Panc1 (cell line): Measurements from ENCODE around the gene WBP2. TPM values are rescaled to one million over a fixed set of nuclear protein-coding genes. Genes with fewer than 3 reads are reported as not detected.
"Not testable (repeated sequence)": the region's sequence is repeated elsewhere in the genome, so short reads cannot be mapped to it uniquely, and the experiment has no call there.

Experiments used
- ATAC-seq: fragments of 200-7000 bp; cut with Tn5 transposase; 2 replicates; pipeline ENCODE4 v1.9.1; 2020; ENCODE audit warnings: mild to moderate bottlenecking, moderate library complexity
- BruUV-seq: library from RNA; stranded (reverse); fragments of 400-500 nt; replicated peaks from 2 replicates; lab custom pipeline; 2021; lab: Mats Ljungman, UMichigan
- CTCF ChIA-PET: fragments of 300-600 bp; sonication (Branson Sonifier 250); formaldehyde crosslinking; loops from one replicate; lab custom pipeline; 2022; ENCODE audit warnings: antibody characterized with exemption; lab: Charles Lee
- POLR2A ChIA-PET: fragments of 300-600 bp; sonication (Branson Sonifier 250); formaldehyde crosslinking; loops from one replicate; lab custom pipeline; 2022; ENCODE audit warnings: antibody characterized with exemption; lab: Charles Lee
- DNase-seq: peaks from one replicate; pipeline ENCODE4 v3.0.0-alpha.2; 2010; ENCODE audit warnings: low read depth, low spot score
- H3K27ac ChIP-seq: 2 replicates; pipeline ENCODE4 v1.5.1; 2011; ENCODE audit warnings: mild to moderate bottlenecking, low read length, inconsistent platforms
- H3K27me3 ChIP-seq: fragments of 200-500 bp; sonication (Bioruptor generic); 2 replicates; pipeline ENCODE4 v1.6.0; 2014; ENCODE audit warnings: low read length, inconsistent platforms; ENCODE audit not compliant: control insufficient read depth, insufficient read depth
- H3K36me3 ChIP-seq: fragments of 200-500 bp; sonication (Bioruptor generic); 2 replicates; pipeline ENCODE4 v1.5.1; 2014; ENCODE audit warnings: inconsistent platforms, mild to moderate bottlenecking, low read length, moderate library complexity; ENCODE audit not compliant: control insufficient read depth, insufficient read depth
- H3K4me1 ChIP-seq: 2 replicates; pipeline ENCODE4 v1.5.1; 2011; ENCODE audit warnings: inconsistent platforms, mild to moderate bottlenecking, low read length, moderate library complexity; ENCODE audit not compliant: control insufficient read depth, insufficient read depth
- H3K4me3 ChIP-seq, 2 experiments: 2 replicates each; pipeline ENCODE4 v1.5.1; 2011 to 2012; ENCODE audit warnings: low read depth in 2 of 2, low read length in 2 of 2, mild to moderate bottlenecking in 2 of 2, inconsistent platforms in 1 of 2, moderate library complexity in 1 of 2
- H3K9me3 ChIP-seq: fragments of 200-500 bp; sonication (Bioruptor generic); 2 replicates; pipeline ENCODE4 v1.5.1; 2014; ENCODE audit warnings: low read depth, mild to moderate bottlenecking, inconsistent platforms, low read length, moderate library complexity; ENCODE audit not compliant: control insufficient read depth, insufficient read depth
- CTCF ChIP-seq: fragments of 450-650 bp; IDR thresholded peaks from 2 replicates; pipeline ENCODE4 v1.5.1; 2017; ENCODE audit warnings: mild to moderate bottlenecking
- POLR2AphosphoS5 ChIP-seq: IDR thresholded peaks from 2 replicates; pipeline ENCODE4 v1.6.1; 2012; ENCODE audit warnings: mild to moderate bottlenecking, low read depth, low read length, moderate library complexity
- REST ChIP-seq, 2 experiments: IDR thresholded peaks; 2 replicates each; pipeline ENCODE4 v1.6.1; 2011 to 2012; ENCODE audit warnings: low read depth in 2 of 2, control low read depth in 1 of 2, low read length in 1 of 2, mild to moderate bottlenecking in 1 of 2, moderate library complexity in 1 of 2; ENCODE audit not compliant: insufficient read depth in 1 of 2
- SIN3A ChIP-seq: IDR thresholded peaks from 2 replicates; pipeline ENCODE4 v1.6.1; 2012; ENCODE audit warnings: low read depth, mild to moderate bottlenecking, low read length, moderate library complexity, borderline replicate concordance; ENCODE audit not compliant: insufficient read depth
- TCF7L2 ChIP-seq: IDR thresholded peaks from 2 replicates; pipeline ENCODE4 v1.6.1; 2011; ENCODE audit warnings: mild to moderate bottlenecking, low read depth, low read length, inconsistent platforms
- in situ Hi-C: cut with HindIII; loops from 2 replicates; pipeline ENCODE4 v1.10.0; 2016; ENCODE audit warnings: low sequenced_read_pairs, low pct_unique_long_range_greater_than_20kb
- intact Hi-C: fragments of 100-400 bp; cut with micrococcal nuclease; formaldehyde crosslinking; loops from one replicate; pipeline ENCODE4 v1.10.0; 2022; ENCODE audit not compliant: unreplicated experiment
- total RNA-seq: library from RNA; stranded (reverse); gene quantifications from one replicate; pipeline ENCODE4 v1.2.1, GENCODE V29; 2021; ENCODE audit not compliant: unreplicated experiment

WBP2 gene
- total RNA-seq, 1 experiment from 2014 or later: 163 TPM

GRCh38 chr17:75861927-75862317 lies 6.8 kb upstream of the WBP2 start:
- POLR2A ChIA-PET: no interaction called here
- DNase-seq: no peak
- TF ChIP-seq TCF7L2: no peak
- TF ChIP-seq SIN3A: no peak
- no peak for TF ChIP-seq REST (IDR thresholded peaks at IDR 0.05; ENCODE audit: insufficient read depth in 1 of 2, low read depth in 2 of 2, low read length in 1 of 2)
- TF ChIP-seq POLR2AphosphoS5: no peak
- no peak for TF ChIP-seq CTCF
- no peak overlapping the region for H3K4me3 ChIP-seq
- CTCF ChIA-PET: interaction anchor here (1.1 kb wide), 1 partner anchor 79 kb away, joined by 4 read pairs; no protein-coding TSS in a partner anchor
- H3K27ac ChIP-seq: no peak overlapping the region
- BruUV-seq: no TSS peak
- no peaks in the 10 kb centered on the region for H3K9me3 ChIP-seq
- H3K27me3 ChIP-seq: no peaks in the 10 kb centered on the region
- no peaks in the 10 kb centered on the region for H3K36me3 ChIP-seq
- intact Hi-C loops: no loop called here
- in situ Hi-C loops: no loop called here
- no peaks in the 10 kb centered on the region for H3K4me1 ChIP-seq
- ATAC-seq: 0 out of 2 replicates have a peak, but pooled peaks have one; percentile 11

- H3K36me3 ChIP-seq, H3K27me3 ChIP-seq, intact Hi-C loops, in situ Hi-C loops, H3K4me3 ChIP-seq, H3K27ac ChIP-seq, BruUV-seq, DNase-seq, H3K9me3 ChIP-seq, POLR2A ChIA-PET, H3K4me1 ChIP-seq, ATAC-seq: not testable (repeated sequence)
- CTCF ChIA-PET: interaction anchor here (0.7 kb wide), 1 partner anchor 11 kb away, joined by 4 read pairs; no protein-coding TSS in a partner anchor
These were observed 4.2 kb upstream of the WBP2 start for GRCh38 chr17:75859358-75859757.

DNA sequence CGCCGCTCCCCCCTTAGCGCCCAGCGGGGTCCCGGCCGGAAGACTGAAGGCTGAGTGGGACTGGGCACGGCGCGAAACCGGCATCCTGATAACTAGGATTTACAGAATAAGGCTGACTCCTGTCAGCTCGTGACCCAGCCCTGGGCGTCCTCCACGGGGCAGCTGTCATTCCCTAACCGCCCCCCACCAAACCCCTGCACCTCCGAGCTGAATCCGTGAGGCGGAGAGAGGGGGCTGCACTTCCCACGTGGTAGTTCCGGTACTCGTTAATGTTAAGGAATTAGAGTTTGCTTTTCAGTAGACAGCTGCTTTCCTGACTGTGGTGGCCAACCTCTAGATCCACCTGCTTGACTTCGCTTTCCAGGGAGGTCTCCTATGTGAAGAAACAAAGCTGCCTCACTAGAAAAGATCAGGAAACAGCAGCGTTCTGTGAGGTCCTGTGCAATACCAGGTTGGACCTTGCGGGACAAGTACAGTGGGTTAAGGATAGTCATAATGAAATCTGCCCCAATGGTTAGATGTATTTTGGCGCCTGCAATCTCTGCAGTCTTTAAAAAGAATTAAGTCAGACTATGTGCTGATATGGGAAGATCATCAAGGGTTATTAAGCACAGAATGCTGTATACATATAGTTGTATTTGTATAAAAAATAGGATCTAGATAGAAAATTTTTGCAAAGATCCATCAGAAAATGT lies 1.1 kb upstream of the WBP2 start:
- H3K4me1 ChIP-seq: peaks cover 19% of the 10 kb centered on the region
- ChIA-PET CTCF (interaction anchor here (0.8 to 1.8 kb wide), 4 partner anchors 8 to 106 kb away, joined by 3 to 22 read pairs (median 4); no protein-coding TSS in a partner anchor), POLR2A (interaction anchor here (1.0 to 1.2 kb wide), 2 partner anchors 17 to 21 kb away, joined by 4 read pairs; no protein-coding TSS in a partner anchor)
- H3K36me3 ChIP-seq: no peaks in the 10 kb centered on the region; the same call in 1 of the 2 replicates
- H3K27me3 ChIP-seq: no peaks in the 10 kb centered on the region
- peak overlapping the region; percentile 88 for H3K27ac ChIP-seq
- no peaks in the 10 kb centered on the region for H3K9me3 ChIP-seq
- intact Hi-C loops: no loop called here
- DNase-seq: no peak
- H3K4me3 ChIP-seq: peak overlapping the region; percentile 91 to 97
- TF ChIP-seq CTCF (peak; percentile 54), REST (IDR thresholded peaks at IDR 0.05; ENCODE audit: insufficient read depth in 1 of 2, low read depth in 2 of 2, low read length in 1 of 2) (no peak)
- peak; percentile 56; the same call in 1 of the 2 replicates for ATAC-seq
- BruUV-seq: TSS peak; percentile 95
- in situ Hi-C loops: no loop called here
